ENCODE results near the gene CD22. TPM values are rescaled to one million over a fixed set of nuclear protein-coding genes. Genes with fewer than 3 reads are reported as not detected.

Gene CD22
- total and polyA plus RNA-seq, 2 experiments from 2014 or later: 0.51 TPM; not detected in 1

- TF ChIP-seq CTCF (IDR thresholded peaks at IDR 0.05; ENCODE audit: low read depth, low read length): no peak
- H3K9me3 ChIP-seq (ENCODE audit: low read depth): no peaks in the 10 kb centered on the region
- DNase-seq (ENCODE audit: low read depth in 1 of 2, low spot score in 1 of 2): no peak
- H3K27me3 ChIP-seq: no peaks in the 10 kb centered on the region
- no peaks in the 10 kb centered on the region for H3K4me1 ChIP-seq (ENCODE audit: low read depth)
- H3K4me3 ChIP-seq: no peak overlapping the region
- H3K36me3 ChIP-seq: no peaks in the 10 kb centered on the region
- H3K27ac ChIP-seq: no peak overlapping the region
These were observed 32.0 kb downstream of the CD22 start for GRCh38 chr19:35360880-35361420.

- no peaks in the 10 kb centered on the region for H3K9me3 ChIP-seq (ENCODE audit: low read depth)
- no peak overlapping the region for H3K27ac ChIP-seq
- H3K4me1 ChIP-seq (ENCODE audit: low read depth): no peaks in the 10 kb centered on the region
- no peaks in the 10 kb centered on the region for H3K27me3 ChIP-seq
- no peak for DNase-seq (ENCODE audit: low read depth in 1 of 2, low spot score in 1 of 2)
- no peak overlapping the region for H3K4me3 ChIP-seq
- no peaks in the 10 kb centered on the region for H3K36me3 ChIP-seq
- TF ChIP-seq CTCF (IDR thresholded peaks at IDR 0.05; ENCODE audit: low read depth, low read length): no peak
These were observed 33.4 kb downstream of the CD22 start for GRCh38 chr19:35362261-35363000.

- DNase-seq (ENCODE audit: low read depth in 1 of 2, low spot score in 1 of 2): no peak
These were observed 34.1 kb downstream of the CD22 start for GRCh38 chr19:35363001-35363590.

GRCh38 chr19:35363711-35364425, 34.9 kb downstream of the CD22 start:
- Histone ChIP-seq H3K27me3 (no peaks in the 10 kb centered on the region), H3K4me1 (ENCODE audit: low read depth) (no peaks in the 10 kb centered on the region), H3K4me3 (no peak overlapping the region), H3K36me3 (no peaks in the 10 kb centered on the region), H3K9me3 (ENCODE audit: low read depth) (no peaks in the 10 kb centered on the region), H3K27ac (no peak overlapping the region)
- TF ChIP-seq CTCF (IDR thresholded peaks at IDR 0.05; ENCODE audit: low read depth, low read length): no peak
- DNase-seq (ENCODE audit: low read depth in 1 of 2, low spot score in 1 of 2): no peak

More at GRCh38 chr19:35363001-35363590, 34.1 kb downstream of the CD22 start:
- Histone ChIP-seq H3K27me3 (no peaks in the 10 kb centered on the region), H3K36me3 (no peaks in the 10 kb centered on the region), H3K4me1 (ENCODE audit: low read depth) (no peaks in the 10 kb centered on the region), H3K27ac (no peak overlapping the region), H3K9me3 (ENCODE audit: low read depth) (no peaks in the 10 kb centered on the region), H3K4me3 (no peak overlapping the region)
- TF ChIP-seq CTCF (IDR thresholded peaks at IDR 0.05; ENCODE audit: low read depth, low read length): no peak

GRCh38 chr19:35365303-35365702, 36.3 kb downstream of the CD22 start:
- Histone ChIP-seq H3K36me3 (no peaks in the 10 kb centered on the region), H3K9me3 (ENCODE audit: low read depth) (no peaks in the 10 kb centered on the region), H3K4me1 (ENCODE audit: low read depth) (no peaks in the 10 kb centered on the region), H3K4me3 (no peak overlapping the region), H3K27ac (no peak overlapping the region), H3K27me3 (no peaks in the 10 kb centered on the region)
- no peak for DNase-seq (ENCODE audit: low read depth in 1 of 2, low spot score in 1 of 2)
- TF ChIP-seq CTCF (IDR thresholded peaks at IDR 0.05; ENCODE audit: low read depth, low read length): no peak
